GM12878 (cell line): ENCODE data around the gene NAAA. TPM values are rescaled to one million over a fixed set of nuclear protein-coding genes. Genes with fewer than 3 reads are reported as not detected.

ENCODE experiments used
- ATAC-seq: fragments of 200-7000 bp; cut with Tn5 transposase; 3 replicates; pipeline ENCODE4 v1.9.1; 2020; ENCODE audit warnings: mild to moderate bottlenecking, moderate library complexity
- BruUV-seq: library from RNA; stranded (reverse); fragments of 400-500 nt; replicated peaks from 2 replicates; lab custom pipeline; 2021; lab: Mats Ljungman, UMichigan
- CTCF ChIA-PET: fragments of 300-600 bp; sonication (Branson Sonifier 250); formaldehyde crosslinking; extraction: SDS; loops from one replicate; lab custom pipeline; 2021; ENCODE audit warnings: inconsistent platforms; lab: Yijun Ruan, JAX
- POLR2A ChIA-PET: fragments of 350-600 bp; formaldehyde crosslinking; extraction: SDS; loops from one replicate; lab custom pipeline; 2021; ENCODE audit warnings: inconsistent platforms; lab: Charles Lee
- RAD21 ChIA-PET: fragments of 300-600 bp; sonication (Branson Sonifier 250); formaldehyde crosslinking; loops from one replicate; lab custom pipeline; 2023; ENCODE audit warnings: antibody characterized with exemption; ENCODE audit not compliant: unreplicated experiment; lab: Charles Lee
- SMC1A ChIA-PET: fragments of 300-600 bp; sonication (Branson Sonifier 250); formaldehyde crosslinking; loops from one replicate; lab custom pipeline; 2023; ENCODE audit not compliant: unreplicated experiment, uncharacterized antibody; lab: Charles Lee
- DNase-seq: peaks from one replicate; pipeline ENCODE4 v3.0.0-alpha.2; 2011; ENCODE audit warnings: low read depth, low spot score
- FAIRE-seq: peaks from 3 replicates; lab custom pipeline; 2011; peaks lifted over from hg19 to GRCh38; lab: Jason Lieb, UNC
- H2AFZ ChIP-seq: 2 replicates; pipeline ENCODE4 v1.6.0; 2011; ENCODE audit warnings: low read depth, low read length, control low read depth; ENCODE audit not compliant: control insufficient read depth
- H3K27ac ChIP-seq: 2 replicates; pipeline ENCODE4 v1.5.1; 2011; ENCODE audit warnings: control low read depth; ENCODE audit not compliant: control insufficient read depth, insufficient read depth
- H3K27me3 ChIP-seq, 2 experiments: replicated peaks in 1 of 2; 2 replicates each; pipeline versions ENCODE4 v1.6.0 to v1.6.1; 2011; ENCODE audit warnings: low read length in 1 of 2; ENCODE audit not compliant: control insufficient read depth in 2 of 2, insufficient read depth in 2 of 2
- H3K36me3 ChIP-seq, 2 experiments: 2 replicates each; pipeline ENCODE4 v1.5.1; 2011; ENCODE audit warnings: low read length in 1 of 2; ENCODE audit not compliant: control insufficient read depth in 2 of 2, insufficient read depth in 2 of 2
- H3K4me1 ChIP-seq: 2 replicates; pipeline ENCODE4 v1.6.1; 2011; ENCODE audit warnings: mild to moderate bottlenecking, low read length, moderate library complexity, mixed read lengths; ENCODE audit not compliant: control insufficient read depth, insufficient read depth
- H3K4me2 ChIP-seq: 2 replicates; pipeline ENCODE4 v1.6.0; 2011; ENCODE audit warnings: control low read depth; ENCODE audit not compliant: control insufficient read depth, insufficient read depth
- H3K4me3 ChIP-seq: fragments of 200-600 bp; sonication (generic); 2 replicates; pipeline ENCODE4 v1.5.1; 2016
- H3K79me2 ChIP-seq: 2 replicates; pipeline ENCODE4 v1.6.0; 2011; ENCODE audit warnings: low read length; ENCODE audit not compliant: control insufficient read depth, insufficient read depth
- H3K9ac ChIP-seq: 2 replicates; pipeline ENCODE4 v1.8.0; 2011; ENCODE audit warnings: low read length, control low read depth, mixed read lengths; ENCODE audit not compliant: control insufficient read depth, insufficient read depth
- H3K9me3 ChIP-seq: replicated peaks from 3 replicates; pipeline ENCODE4 v1.5.1; 2011; ENCODE audit warnings: mild to moderate bottlenecking, low read length; ENCODE audit not compliant: control insufficient read depth, insufficient read depth
- H4K20me1 ChIP-seq: 2 replicates; pipeline ENCODE4 v1.6.0; 2011; ENCODE audit not compliant: control insufficient read depth, insufficient read depth
- BRCA1 ChIP-seq: IDR thresholded peaks from 2 replicates; pipeline ENCODE4 v1.6.1; 2011; ENCODE audit warnings: low read depth, low read length, improper control_type of control experiment
- CBX3 ChIP-seq: fragments of 200-600 bp; sonication (generic); IDR thresholded peaks from 2 replicates; pipeline ENCODE4 v1.6.1; 2016; ENCODE audit warnings: low read depth, borderline replicate concordance
- ESRRA ChIP-seq: IDR thresholded peaks from 2 replicates; pipeline ENCODE4 v1.6.1; 2012; ENCODE audit warnings: mild to moderate bottlenecking, low read length, improper control_type of control experiment
- ETV6 ChIP-seq, 2 experiments: fragments of 450-650 bp in 1 of 2; IDR thresholded peaks in 1 of 2; conservative IDR thresholded peaks in 1 of 2; 2 replicates each; pipeline ENCODE4 v1.6.1; 2014; ENCODE audit warnings: antibody characterized with exemption in 1 of 2, borderline replicate concordance in 1 of 2, low read depth in 1 of 2, mild to moderate bottlenecking in 1 of 2, moderate library complexity in 1 of 2
- HDAC2 ChIP-seq: fragments of 200-600 bp; sonication (generic); IDR thresholded peaks from 2 replicates; pipeline ENCODE4 v1.6.1; 2017
- KLF5 ChIP-seq: fragments of 450-650 bp; IDR thresholded peaks from 2 replicates; pipeline ENCODE4 v1.6.1; 2014; ENCODE audit warnings: mild to moderate bottlenecking; ENCODE audit not compliant: partially characterized antibody
- MEF2B ChIP-seq: fragments of 450-650 bp; IDR thresholded peaks from 2 replicates; pipeline ENCODE4 v1.6.1; 2018; ENCODE audit warnings: mild to moderate bottlenecking, moderate library complexity; ENCODE audit not compliant: partially characterized antibody, poor library complexity, severe bottlenecking
- MLLT1 ChIP-seq: fragments of 450-650 bp; IDR thresholded peaks from 2 replicates; pipeline ENCODE4 v1.6.1; 2016; ENCODE audit warnings: mild to moderate bottlenecking
- NFXL1 ChIP-seq: fragments of 450-650 bp; IDR thresholded peaks from 2 replicates; pipeline ENCODE4 v1.6.1; 2017; ENCODE audit warnings: antibody characterized with exemption, mild to moderate bottlenecking, borderline replicate concordance
- NR2C2 ChIP-seq: IDR thresholded peaks from 2 replicates; pipeline ENCODE4 v1.6.1; 2011; ENCODE audit warnings: borderline replicate concordance, low read depth; ENCODE audit not compliant: control insufficient read depth, insufficient read length
- NR2F1 ChIP-seq: fragments of 450-650 bp; conservative IDR thresholded peaks from 2 replicates; pipeline ENCODE4 v1.6.1; 2017; ENCODE audit warnings: mild to moderate bottlenecking
- STAT1 ChIP-seq: fragments of 450-650 bp; conservative IDR thresholded peaks from 2 replicates; pipeline ENCODE4 v1.6.1; 2014; ENCODE audit warnings: antibody characterized with exemption, mild to moderate bottlenecking
- SUPT20H ChIP-seq: IDR thresholded peaks from 2 replicates; pipeline ENCODE4 v1.6.1; 2011; ENCODE audit warnings: low read depth, mild to moderate bottlenecking, low read length, moderate library complexity, borderline replicate concordance; ENCODE audit not compliant: control insufficient read depth
- YY1 ChIP-seq: IDR thresholded peaks from 2 replicates; pipeline ENCODE4 v1.6.1; 2011; ENCODE audit warnings: low read depth, mild to moderate bottlenecking, low read length
- ZNF24 ChIP-seq: fragments of 450-650 bp; IDR thresholded peaks from 2 replicates; pipeline ENCODE4 v1.6.1; 2017; ENCODE audit warnings: antibody characterized with exemption, mild to moderate bottlenecking
- WGBS: methylation state at CpG from one replicate; pipeline ENCODE4 v1.1.6; 2016; ENCODE audit warnings: low lambda C conversion rate; ENCODE audit not compliant: insufficient replicate concordance, insufficient coverage; ENCODE audit errors: missing lambda C conversion rate; 5-methylcytosine and 5-hydroxymethylcytosine counted together
- in situ Hi-C: fragments of 300-500 bp; cut with MboI; formaldehyde crosslinking; loops from 9 replicates; pipeline ENCODE4 v1.14.3; 2018; ENCODE audit warnings: mixed read lengths
- intact Hi-C: fragments of 100-400 bp; cut with micrococcal nuclease; formaldehyde crosslinking; loops from one replicate; pipeline ENCODE4 v1.14.2; 2022; ENCODE audit not compliant: unreplicated experiment
- polyA plus RNA-seq, 11 experiments: library from polyadenylated mRNA; depleted of rRNA in 4 of 11; unstranded in 6 of 11; stranded (reverse) in 5 of 11; fragments of >200 nt; fragmentation: Nextera tagmentation in 4 of 11; fragmentation: Illumina TruSeq in 1 of 11; extraction: Ambion mirVana in 4 of 11; extraction: Trizol in 1 of 11; gene quantifications; 1 replicate in 1 of 11; 2 replicates in 10 of 11; pipeline versions ENCODE4 v1.2.1 to v1.2.3, GENCODE V29; 2011 to 2016; ENCODE audit warnings: inconsistent platforms in 2 of 11, missing spikeins in 2 of 11, low read depth in 1 of 11
- total RNA-seq, 4 experiments: library from RNA; depleted of rRNA in 3 of 4; stranded (reverse); fragments of >200 nt in 3 of 4; fragmentation: Illumina TruSeq in 1 of 4; extraction: Trizol in 1 of 4; gene quantifications; 2 replicates each; pipeline versions ENCODE4 v1.2.1 to v1.2.3, GENCODE V29; 2013 to 2021
- TF ChIP-seq, protein P1 (sequence below): fragments of 450-650 bp; formaldehyde crosslinking; IDR thresholded peaks from 2 replicates; pipeline ENCODE4 v1.5.0; 2022; ENCODE audit warnings: mild to moderate bottlenecking, missing genetic modification characterization

NAAA gene
- total and polyA plus RNA-seq, 10 of the 15 experiments (the other 5 are each of a cell fraction or from before 2014, with no cell fraction given), result 0.60 to 4.9 (median 2.6) TPM

DNA sequence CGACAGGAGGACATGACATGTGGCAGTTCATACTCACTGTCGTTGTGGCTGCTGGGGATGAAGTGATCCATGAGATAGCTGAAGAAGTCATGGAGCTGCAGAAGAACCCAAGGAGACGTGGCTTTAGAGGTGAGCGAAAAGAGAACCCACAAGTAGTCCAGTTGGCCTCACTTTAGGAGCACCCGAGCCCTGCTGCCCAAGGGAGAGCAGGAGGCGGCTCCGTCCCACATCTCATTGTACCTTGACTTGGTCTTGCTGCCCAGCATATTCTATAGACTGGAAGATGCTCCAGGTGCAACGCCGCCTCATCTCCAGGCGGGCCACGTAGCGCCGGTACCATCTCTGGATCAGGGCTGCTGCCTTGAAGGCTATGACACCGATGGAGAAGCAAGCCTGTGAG is 49.2 kb downstream of the NAAA start (continued):
- no peak for TF ChIP-seq NFXL1
- no peak for TF ChIP-seq KLF5
- no peak for TF ChIP-seq YY1
- TF ChIP-seq STAT1, result no peak

DNA sequence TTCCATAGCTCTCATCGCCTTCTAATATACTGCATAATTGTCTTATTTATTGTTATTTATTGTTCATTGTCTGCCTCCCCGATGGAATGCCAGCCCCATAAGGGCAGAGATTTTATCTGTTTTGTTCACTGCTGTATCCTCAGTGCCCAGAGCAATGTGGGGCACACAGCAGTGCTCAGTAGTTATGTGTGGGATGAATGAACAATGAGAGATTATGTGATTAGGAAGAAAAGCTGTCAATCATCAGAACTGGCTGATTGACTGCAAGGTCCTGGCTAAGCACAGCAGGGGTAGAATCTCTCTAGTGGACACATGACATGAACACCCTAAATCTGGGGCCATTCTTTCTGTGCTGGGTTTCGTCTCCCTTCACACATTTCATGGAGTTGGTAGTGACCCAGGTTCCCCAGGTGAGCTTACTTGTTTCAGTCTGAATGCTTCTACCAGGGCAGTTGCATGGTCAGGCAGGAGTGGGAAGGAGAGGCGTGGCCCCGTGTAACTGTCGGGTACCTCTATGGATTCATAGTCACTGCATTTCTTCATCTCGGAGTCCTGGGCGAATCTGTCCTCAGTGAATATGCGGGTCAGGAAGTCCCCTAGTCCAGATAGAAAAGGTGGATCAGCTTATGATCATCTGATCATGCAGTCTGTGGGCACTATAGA is 51.1 kb downstream of the NAAA start:
- CTCF ChIA-PET, result interaction anchor here (1.6 kb wide), 1 partner anchor 9 kb away, joined by 5 read pairs; no protein-coding TSS in a partner anchor
- Histone ChIP-seq H3K4me2 (no peak overlapping the region), H3K27me3 (no peaks in the 10 kb centered on the region), H3K27ac (no peak overlapping the region), H3K79me2 (no peaks in the 10 kb centered on the region), H4K20me1 (no peaks in the 10 kb centered on the region)
- POLR2A ChIA-PET, result no interaction called here
- BruUV-seq, result no TSS peak
- TF ChIP-seq MLLT1 (no peak), NR2F1 (no peak), HDAC2 (no peak), MEF2B (no peak), ESRRA (no peak), ZNF24 (no peak), BRCA1 (no peak), SUPT20H (no peak), NR2C2 (no peak), CBX3 (no peak), ETV6 (conservative IDR thresholded peaks at IDR 0.05 in 1 of 2, IDR thresholded peaks at IDR 0.05 in 1 of 2; ENCODE audit: borderline replicate concordance in 1 of 2, low read depth in 1 of 2) (no peak)
- TF ChIP-seq, protein P1, sequence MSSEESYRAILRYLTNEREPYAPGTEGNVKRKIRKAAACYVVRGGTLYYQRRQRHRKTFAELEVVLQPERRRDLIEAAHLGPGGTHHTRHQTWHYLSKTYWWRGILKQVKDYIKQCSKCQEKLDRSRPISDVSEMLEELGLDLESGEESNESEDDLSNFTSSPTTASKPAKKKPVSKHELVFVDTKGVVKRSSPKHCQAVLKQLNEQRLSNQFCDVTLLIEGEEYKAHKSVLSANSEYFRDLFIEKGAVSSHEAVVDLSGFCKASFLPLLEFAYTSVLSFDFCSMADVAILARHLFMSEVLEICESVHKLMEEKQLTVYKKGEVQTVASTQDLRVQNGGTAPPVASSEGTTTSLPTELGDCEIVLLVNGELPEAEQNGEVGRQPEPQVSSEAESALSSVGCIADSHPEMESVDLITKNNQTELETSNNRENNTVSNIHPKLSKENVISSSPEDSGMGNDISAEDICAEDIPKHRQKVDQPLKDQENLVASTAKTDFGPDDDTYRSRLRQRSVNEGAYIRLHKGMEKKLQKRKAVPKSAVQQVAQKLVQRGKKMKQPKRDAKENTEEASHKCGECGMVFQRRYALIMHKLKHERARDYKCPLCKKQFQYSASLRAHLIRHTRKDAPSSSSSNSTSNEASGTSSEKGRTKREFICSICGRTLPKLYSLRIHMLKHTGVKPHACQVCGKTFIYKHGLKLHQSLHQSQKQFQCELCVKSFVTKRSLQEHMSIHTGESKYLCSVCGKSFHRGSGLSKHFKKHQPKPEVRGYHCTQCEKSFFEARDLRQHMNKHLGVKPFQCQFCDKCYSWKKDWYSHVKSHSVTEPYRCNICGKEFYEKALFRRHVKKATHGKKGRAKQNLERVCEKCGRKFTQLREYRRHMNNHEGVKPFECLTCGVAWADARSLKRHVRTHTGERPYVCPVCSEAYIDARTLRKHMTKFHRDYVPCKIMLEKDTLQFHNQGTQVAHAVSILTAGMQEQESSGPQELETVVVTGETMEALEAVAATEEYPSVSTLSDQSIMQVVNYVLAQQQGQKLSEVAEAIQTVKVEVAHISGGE (CRISPR knock-in tag), result no peak
- TF ChIP-seq, all 136 proteins: peak for 0
- no peak overlapping the region for H3K4me3 ChIP-seq
- ChIA-PET RAD21 (no interaction called here), SMC1A (no interaction called here)
- no peaks in the 10 kb centered on the region for H3K36me3 ChIP-seq
- WGBS, result 48% methylated on average over 9 of the region's 9 CpGs
- DNase-seq (no peak), ATAC-seq (no peak), FAIRE-seq (no peak)
- in situ Hi-C loops, result no loop called here
- H2AFZ ChIP-seq, result no peak overlapping the region
- no peaks in the 10 kb centered on the region for H3K4me1 ChIP-seq
- intact Hi-C loops, result loop anchor here (5.0 kb wide), 1 partner anchor 178 kb away; no protein-coding TSS in a partner anchor
- no peak overlapping the region for H3K9ac ChIP-seq
- H3K9me3 ChIP-seq, result no peaks in the 10 kb centered on the region
